H9 (cell line): ENCODE results near the gene CLINT1. TPM values are rescaled to one million over a fixed set of nuclear protein-coding genes. Genes with fewer than 3 reads are reported as not detected.

Experiments used
- DNase-seq: peaks from one replicate; pipeline ENCODE4 v3.0.0-alpha.2; 2017
- H2AFZ ChIP-seq: one replicate; pipeline ENCODE4 v1.6.1; 2013; ENCODE audit warnings: mild to moderate bottlenecking, low read length, control low read depth, moderate library complexity
- H2AK5ac ChIP-seq: 2 replicates; pipeline ENCODE4 v1.6.1; 2013; ENCODE audit warnings: low read length, control low read depth, mixed read lengths; ENCODE audit not compliant: insufficient read length
- H2BK120ac ChIP-seq: one replicate; pipeline ENCODE4 v1.6.1; 2013; ENCODE audit warnings: low read depth, mild to moderate bottlenecking, low read length, control low read depth, inconsistent platforms; ENCODE audit not compliant: poor library complexity, severe bottlenecking
- H2BK12ac ChIP-seq: 2 replicates; pipeline ENCODE4 v1.6.1; 2013; ENCODE audit warnings: low read length, control low read depth, mixed read lengths, low read depth; ENCODE audit not compliant: insufficient read length
- H2BK15ac ChIP-seq: 2 replicates; pipeline ENCODE4 v1.6.1; 2013; ENCODE audit warnings: low read depth, low read length, control low read depth
- H2BK20ac ChIP-seq: one replicate; pipeline ENCODE4 v1.6.1; 2013; ENCODE audit warnings: low read depth, mild to moderate bottlenecking, low read length, control low read depth, inconsistent platforms; ENCODE audit not compliant: poor library complexity, severe bottlenecking
- H2BK5ac ChIP-seq: 2 replicates; pipeline ENCODE4 v1.6.1; 2013; ENCODE audit warnings: low read length, control low read depth, mixed read lengths; ENCODE audit not compliant: insufficient read length
- H3K14ac ChIP-seq: 2 replicates; pipeline ENCODE4 v1.6.1; 2013; ENCODE audit warnings: low read length, control low read depth; ENCODE audit not compliant: insufficient read depth
- H3K18ac ChIP-seq: 2 replicates; pipeline ENCODE4 v1.6.1; 2013; ENCODE audit warnings: low read depth, mild to moderate bottlenecking, mixed read lengths, low read length, control low read depth; ENCODE audit not compliant: insufficient read length
- H3K23ac ChIP-seq: 2 replicates; pipeline ENCODE4 v1.6.1; 2013; ENCODE audit warnings: low read length, control low read depth, mixed read lengths, low read depth; ENCODE audit not compliant: insufficient read length
- H3K23me2 ChIP-seq: 2 replicates; pipeline ENCODE4 v1.6.1; 2013; ENCODE audit warnings: low read depth, mild to moderate bottlenecking, mixed read lengths, low read length, control low read depth; ENCODE audit not compliant: insufficient read length, poor library complexity, severe bottlenecking
- H3K27ac ChIP-seq: 2 replicates; pipeline ENCODE4 v1.5.1; 2013; ENCODE audit warnings: low read length, control low read depth, mixed read lengths, low read depth; ENCODE audit not compliant: insufficient read length
- H3K27me3 ChIP-seq: 2 replicates; pipeline ENCODE4 v1.6.1; 2013; ENCODE audit warnings: low read length, control low read depth, inconsistent platforms; ENCODE audit not compliant: insufficient read depth
- H3K4ac ChIP-seq: 2 replicates; pipeline ENCODE4 v1.6.1; 2013; ENCODE audit warnings: low read depth, mild to moderate bottlenecking, control low read depth, inconsistent platforms, low read length, moderate library complexity
- H3K4me1 ChIP-seq: 2 replicates; pipeline ENCODE4 v1.6.1; 2013; ENCODE audit warnings: low read length, control low read depth, inconsistent platforms; ENCODE audit not compliant: insufficient read depth
- H3K4me2 ChIP-seq: 2 replicates; pipeline ENCODE4 v1.6.1; 2013; ENCODE audit warnings: low read length, control low read depth, mixed read lengths; ENCODE audit not compliant: insufficient read length, insufficient read depth
- H3K56ac ChIP-seq: 2 replicates; pipeline ENCODE4 v1.6.1; 2013; ENCODE audit warnings: low read depth, mild to moderate bottlenecking, mixed read lengths, low read length, control low read depth; ENCODE audit not compliant: insufficient read length
- H3K79me1 ChIP-seq: 2 replicates; pipeline ENCODE4 v1.6.1; 2013; ENCODE audit warnings: low read depth, mild to moderate bottlenecking, moderate library complexity, low read length, control low read depth, inconsistent platforms; ENCODE audit not compliant: insufficient read depth, poor library complexity, severe bottlenecking
- H3K79me2 ChIP-seq: 2 replicates; pipeline ENCODE4 v1.6.1; 2013; ENCODE audit warnings: low read length, control low read depth, inconsistent platforms; ENCODE audit not compliant: insufficient read depth
- H3K9ac ChIP-seq: 2 replicates; pipeline ENCODE4 v1.6.1; 2013; ENCODE audit warnings: low read length, control low read depth, mixed read lengths; ENCODE audit not compliant: insufficient read length; ENCODE audit errors: extremely low read depth
- H3K9me3 ChIP-seq: one replicate; pipeline ENCODE4 v1.6.1; 2013; ENCODE audit warnings: low read depth, low read length, inconsistent platforms; ENCODE audit not compliant: control insufficient read depth
- H3T11ph ChIP-seq: one replicate; pipeline ENCODE4 v1.6.1; 2013; ENCODE audit warnings: mild to moderate bottlenecking, low read length, control low read depth, inconsistent platforms
- H4K20me1 ChIP-seq: one replicate; pipeline ENCODE4 v1.6.1; 2013; ENCODE audit not compliant: control insufficient read depth, insufficient read length, insufficient read depth
- H4K5ac ChIP-seq: 2 replicates; pipeline ENCODE4 v1.6.1; 2013; ENCODE audit warnings: low read depth, mild to moderate bottlenecking, mixed read lengths, low read length, control low read depth; ENCODE audit not compliant: insufficient read length
- H4K8ac ChIP-seq: replicated peaks from 2 replicates; pipeline ENCODE4 v1.6.1; 2013; ENCODE audit warnings: low read length, control low read depth, mixed read lengths, low read depth; ENCODE audit not compliant: insufficient read length
- H4K91ac ChIP-seq: 2 replicates; pipeline ENCODE4 v1.6.1; 2013; ENCODE audit warnings: low read depth, mild to moderate bottlenecking, moderate library complexity, mixed read lengths, low read length, control low read depth; ENCODE audit not compliant: insufficient read length
- H3K27ac Mint-ChIP-seq, 3 experiments: 2 replicates in 2 of 3; 3 replicates in 1 of 3; pipeline ENCODE4 v1.8.0; 2020 to 2021; ENCODE audit warnings: mixed read lengths in 3 of 3, mild to moderate bottlenecking in 1 of 3, moderate library complexity in 1 of 3
- H3K27me3 Mint-ChIP-seq: 2 replicates; pipeline ENCODE4 v1.8.0; 2021; ENCODE audit warnings: low read depth, mild to moderate bottlenecking, moderate library complexity, mixed read lengths
- H3K36me3 Mint-ChIP-seq, 3 experiments: 2 replicates in 2 of 3; 3 replicates in 1 of 3; pipeline ENCODE4 v1.8.0; 2020 to 2021; ENCODE audit warnings: low read depth in 3 of 3, mixed read lengths in 3 of 3; ENCODE audit not compliant: insufficient read depth in 1 of 3
- H3K4me1 Mint-ChIP-seq, 2 experiments: 2 replicates each; pipeline ENCODE4 v1.8.0; 2020; ENCODE audit warnings: mixed read lengths in 2 of 2
- H3K4me3 Mint-ChIP-seq, 2 experiments: 2 replicates in 1 of 2; 3 replicates in 1 of 2; pipeline ENCODE4 v1.8.0; 2020 to 2021; ENCODE audit warnings: mild to moderate bottlenecking in 2 of 2, mixed read lengths in 2 of 2, moderate library complexity in 1 of 2
- H3K9me3 Mint-ChIP-seq, 2 experiments: 2 replicates in 1 of 2; 3 replicates in 1 of 2; pipeline ENCODE4 v1.8.0; 2020; ENCODE audit warnings: mild to moderate bottlenecking in 2 of 2, mixed read lengths in 2 of 2, moderate library complexity in 1 of 2
- CTCF ChIP-seq: fragments of 200-600 bp; sonication (generic); conservative IDR thresholded peaks from 3 replicates; pipeline ENCODE4 v1.8.0; 2021; ENCODE audit warnings: antibody characterized with exemption, mild to moderate bottlenecking
- WGBS: extraction: QIAGEN DNeasy Blood & Tissue Kit; methylation state at CpG from one replicate; pipeline ENCODE4 v1.1.7; 2013; ENCODE audit warnings: missing lambda C conversion rate, low lambda C conversion rate, mixed read lengths; ENCODE audit not compliant: insufficient read length; ENCODE audit errors: extremely low coverage; 5-methylcytosine and 5-hydroxymethylcytosine counted together
- total RNA-seq: library from RNA; stranded (reverse); gene quantifications from 2 replicates; pipeline ENCODE4 v1.2.1, GENCODE V29; 2021

Gene CLINT1
- total RNA-seq, 1 experiment from 2014 or later = 79.1 TPM

DNA sequence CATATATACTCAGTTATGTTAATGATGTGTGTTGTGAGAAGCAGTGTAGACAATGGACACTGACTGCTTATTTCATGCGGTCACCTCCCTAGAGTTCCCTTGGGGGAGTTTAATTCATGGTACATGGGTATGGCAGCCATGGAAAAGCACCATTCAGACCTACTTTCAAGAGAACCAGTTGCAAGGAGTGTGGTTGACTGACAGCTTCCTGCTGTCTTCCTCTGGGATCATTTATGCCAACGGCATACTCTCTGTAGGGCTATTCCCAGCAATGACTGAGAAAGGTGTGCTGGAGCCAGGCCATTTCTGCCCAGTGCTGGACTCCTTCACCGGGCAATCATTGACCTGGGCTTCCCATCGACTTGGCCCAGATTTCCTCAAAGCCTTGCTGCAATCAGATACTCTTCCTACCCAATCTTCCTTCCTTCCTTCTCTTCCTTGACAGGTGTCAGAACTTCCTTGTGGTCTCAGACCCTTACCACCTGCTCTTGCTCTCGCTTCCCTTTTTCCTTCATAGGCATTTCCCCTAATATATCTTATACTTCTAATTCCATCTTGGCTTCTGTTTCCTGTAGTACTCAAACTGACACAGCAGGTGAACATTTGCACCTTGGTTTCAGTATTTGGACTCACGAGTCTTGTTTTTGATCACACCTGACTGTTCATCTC, 3.4 kb upstream of the CLINT1 start:
- no peak overlapping the region for H3T11ph ChIP-seq
- no peak for DNase-seq
- H3K79me2 ChIP-seq = peaks cover 11% of the 10 kb centered on the region
- H3K14ac ChIP-seq = no peak overlapping the region
- WGBS = no CpG with 5 or more reads among the region's 6 CpGs
- no peak overlapping the region for H2BK12ac ChIP-seq
- H2BK15ac ChIP-seq = no peak overlapping the region
- H3K4me1 ChIP-seq = peaks cover 3% of the 10 kb centered on the region
- no peak overlapping the region for H2AFZ ChIP-seq
- H3K18ac ChIP-seq = no peak overlapping the region
- no peak overlapping the region for H2AK5ac ChIP-seq
- H3K79me1 ChIP-seq = no peaks in the 10 kb centered on the region
- H2BK120ac ChIP-seq = no peak overlapping the region
- Mint-ChIP-seq H3K4me3 (no peak overlapping the region), H3K9me3 (no peaks in the 10 kb centered on the region), H3K4me1 (peaks cover 27 to 43% of the 10 kb centered on the region in 2 experiments), H3K36me3 (no peaks in the 10 kb centered on the region), H3K27ac (no peak overlapping the region), H3K27me3 (no peaks in the 10 kb centered on the region)
- H4K8ac ChIP-seq = no peak overlapping the region
- H4K20me1 ChIP-seq = no peaks in the 10 kb centered on the region
- no peaks in the 10 kb centered on the region; the same call in 1 of the 2 replicates for H3K27me3 ChIP-seq
- H3K56ac ChIP-seq = no peak overlapping the region
- no peak overlapping the region for H3K9ac ChIP-seq
- no peak for TF ChIP-seq CTCF
- H2BK20ac ChIP-seq = no peak overlapping the region
- no peak overlapping the region for H3K27ac ChIP-seq
- no peak overlapping the region for H3K4me2 ChIP-seq
- H4K91ac ChIP-seq = no peak overlapping the region
- peaks cover 4% of the 10 kb centered on the region for H3K23me2 ChIP-seq
- no peak overlapping the region for H3K4ac ChIP-seq
- no peaks in the 10 kb centered on the region for H3K9me3 ChIP-seq
- no peak overlapping the region for H4K5ac ChIP-seq
- H2BK5ac ChIP-seq = no peak overlapping the region
- H3K23ac ChIP-seq = no peak overlapping the region
